Colon (tissue), 2 donors: ENCODE measurements around the gene MYO7A.
"Not testable (repeated sequence)": the region's sequence is repeated elsewhere in the genome, so short reads cannot be mapped to it uniquely, and the experiment has no call there.

ENCODE experiments used
- FAIRE-seq: peaks from 2 replicates; lab custom pipeline; 2012; peaks lifted over from hg19 to GRCh38; lab: Jason Lieb, UNC
- donor health status: control.
- donor health status: control.

The MYO7A gene

GRCh38 chr11:77093056-77093891 lies 34.8 kb upstream of the MYO7A start:
- FAIRE-seq: no peak

GRCh38 chr11:77093987-77094840 lies 33.8 kb upstream of the MYO7A start:
- FAIRE-seq: no peak

GRCh38 chr11:77094841-77095365 lies 33.1 kb upstream of the MYO7A start:
- FAIRE-seq: no peak

- FAIRE-seq: no peak
These were observed 32.2 kb upstream of the MYO7A start for GRCh38 chr11:77095551-77096490.

- FAIRE-seq: no peak
These were observed 31.4 kb upstream of the MYO7A start for GRCh38 chr11:77096591-77097019.

GRCh38 chr11:77097180-77097579 lies 30.9 kb upstream of the MYO7A start:
- FAIRE-seq: not testable (repeated sequence)

- FAIRE-seq: no peak
These were observed 27.6 kb upstream of the MYO7A start for GRCh38 chr11:77100166-77101042.

GRCh38 chr11:77101043-77101537 lies 27.0 kb upstream of the MYO7A start:
- FAIRE-seq: no peak

GRCh38 chr11:77102246-77103210 lies 25.5 kb upstream of the MYO7A start, which contains the start of gene OMP:
Gene OMP, plus strand, starts transcription at chr11:77102840. Its CDS starts 0 bp downstream, at chr11:77102840.
- FAIRE-seq: no peak

- no peak for FAIRE-seq
These were observed 24.7 kb upstream of the MYO7A start for GRCh38 chr11:77103319-77103718.

GRCh38 chr11:77104727-77105126 lies 23.3 kb upstream of the MYO7A start:
- no peak for FAIRE-seq

- FAIRE-seq: no peak
These were observed 21.7 kb upstream of the MYO7A start for GRCh38 chr11:77106321-77106720.

- no peak for FAIRE-seq
These were observed 21.3 kb upstream of the MYO7A start for GRCh38 chr11:77106759-77107158.

- FAIRE-seq: no peak
These were observed 20.1 kb upstream of the MYO7A start for GRCh38 chr11:77107950-77108349.

- FAIRE-seq: no peak
These were observed 19.6 kb upstream of the MYO7A start for GRCh38 chr11:77108436-77108835.

- FAIRE-seq: no peak
These were observed 18.6 kb upstream of the MYO7A start for GRCh38 chr11:77109236-77110019.

- FAIRE-seq: no peak
These were observed 17.2 kb upstream of the MYO7A start for GRCh38 chr11:77110836-77111235.

GRCh38 chr11:77111277-77111676 lies 16.8 kb upstream of the MYO7A start:
- FAIRE-seq: no peak
